Pulmonary artery endothelial cell (primary cell): Measurements from ENCODE around the gene TBL1X. TPM values are rescaled to one million over a fixed set of nuclear protein-coding genes. Genes with fewer than 3 reads are reported as not detected.

ENCODE experiments used
- DNase-seq: peaks from one replicate; pipeline ENCODE4 v3.0.0-alpha.2; 2011; ENCODE audit warnings: low read depth, low spot score
- total RNA-seq: library from RNA; depleted of rRNA; stranded (reverse); fragments of >200 nt; gene quantifications from 2 replicates; pipeline ENCODE4 v1.2.3, GENCODE V29; 2014

Gene TBL1X
- total RNA-seq, 1 donor from 2014 or later, result 14.0 TPM

GRCh38 chrX:9578083-9578779 is 113.4 kb downstream of the TBL1X start:
- no peak for DNase-seq

GRCh38 chrX:9581771-9582385 is 117.0 kb downstream of the TBL1X start:
- no peak for DNase-seq

DNA sequence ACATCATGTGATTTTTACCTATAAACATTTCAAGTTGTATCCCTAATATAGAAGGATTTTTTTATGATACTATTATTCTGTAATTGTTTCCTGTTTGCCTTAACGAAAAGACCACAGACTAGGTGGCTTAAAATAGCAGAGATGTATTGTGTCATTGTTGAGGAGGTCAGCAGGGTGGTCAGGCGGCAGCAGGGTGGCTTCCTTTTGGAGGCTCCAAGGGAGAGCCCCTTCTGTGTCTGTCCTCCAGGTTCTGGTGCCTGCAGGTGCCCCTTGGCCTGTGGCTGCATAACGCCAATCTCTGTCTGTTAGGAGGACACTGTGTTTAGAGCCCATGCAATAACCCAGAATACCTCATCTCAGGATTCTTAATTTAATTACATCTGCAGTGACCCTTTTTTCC is 118.1 kb downstream of the TBL1X start:
- DNase-seq, result no peak

- DNase-seq, result no peak
Measured at GRCh38 chrX:9586992-9587392, 122.1 kb downstream of the TBL1X start.

DNA sequence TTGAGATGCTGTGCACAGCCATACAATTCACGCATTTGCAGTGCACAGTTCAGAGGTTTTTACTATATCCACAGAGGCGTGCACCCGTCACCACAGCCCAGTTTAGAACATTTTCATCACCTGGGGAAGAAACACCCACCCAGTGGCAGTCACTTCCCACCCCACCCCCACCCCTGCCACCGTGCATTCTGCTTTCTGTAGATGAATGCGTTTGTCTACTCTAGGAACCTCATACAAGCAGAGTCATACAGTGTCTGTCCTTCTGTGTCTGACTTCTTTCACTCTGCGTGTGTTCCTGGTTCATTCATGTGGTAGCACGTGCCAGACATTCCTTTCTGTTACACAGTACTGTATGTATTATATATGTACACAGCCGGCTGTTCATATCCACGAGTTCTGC is 122.8 kb downstream of the TBL1X start:
- DNase-seq, result no peak

- no peak for DNase-seq
Measured at GRCh38 chrX:9591496-9591895, 126.6 kb downstream of the TBL1X start.

DNA sequence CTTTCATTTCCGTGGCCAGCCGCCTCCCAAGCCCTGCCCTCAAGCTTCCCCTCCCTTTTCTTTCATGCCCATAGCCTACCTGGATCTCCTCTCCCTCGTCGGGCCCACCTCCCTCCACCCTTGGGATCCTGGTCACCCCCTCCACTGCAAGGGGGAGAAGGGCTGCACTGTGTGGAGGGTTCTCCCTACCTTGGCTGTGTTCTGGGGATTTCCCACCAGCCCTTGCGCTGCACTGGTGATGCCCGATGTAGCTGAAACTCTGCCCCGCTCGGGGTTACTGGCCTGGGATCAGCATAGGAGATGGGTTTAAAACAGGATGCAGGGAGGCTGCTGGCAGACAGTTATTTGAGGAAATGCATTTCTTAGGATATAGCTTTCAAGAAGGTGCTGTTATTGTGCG is 128.9 kb downstream of the TBL1X start:
- no peak for DNase-seq

GRCh38 chrX:9595174-9595573 is 130.3 kb downstream of the TBL1X start:
- DNase-seq, result no peak

GRCh38 chrX:9596837-9597236 is 132.0 kb downstream of the TBL1X start:
- no peak for DNase-seq

GRCh38 chrX:9597361-9598035 is 132.6 kb downstream of the TBL1X start:
- DNase-seq, result no peak

- no peak for DNase-seq
Measured at GRCh38 chrX:9598344-9598743, 133.5 kb downstream of the TBL1X start.

DNA sequence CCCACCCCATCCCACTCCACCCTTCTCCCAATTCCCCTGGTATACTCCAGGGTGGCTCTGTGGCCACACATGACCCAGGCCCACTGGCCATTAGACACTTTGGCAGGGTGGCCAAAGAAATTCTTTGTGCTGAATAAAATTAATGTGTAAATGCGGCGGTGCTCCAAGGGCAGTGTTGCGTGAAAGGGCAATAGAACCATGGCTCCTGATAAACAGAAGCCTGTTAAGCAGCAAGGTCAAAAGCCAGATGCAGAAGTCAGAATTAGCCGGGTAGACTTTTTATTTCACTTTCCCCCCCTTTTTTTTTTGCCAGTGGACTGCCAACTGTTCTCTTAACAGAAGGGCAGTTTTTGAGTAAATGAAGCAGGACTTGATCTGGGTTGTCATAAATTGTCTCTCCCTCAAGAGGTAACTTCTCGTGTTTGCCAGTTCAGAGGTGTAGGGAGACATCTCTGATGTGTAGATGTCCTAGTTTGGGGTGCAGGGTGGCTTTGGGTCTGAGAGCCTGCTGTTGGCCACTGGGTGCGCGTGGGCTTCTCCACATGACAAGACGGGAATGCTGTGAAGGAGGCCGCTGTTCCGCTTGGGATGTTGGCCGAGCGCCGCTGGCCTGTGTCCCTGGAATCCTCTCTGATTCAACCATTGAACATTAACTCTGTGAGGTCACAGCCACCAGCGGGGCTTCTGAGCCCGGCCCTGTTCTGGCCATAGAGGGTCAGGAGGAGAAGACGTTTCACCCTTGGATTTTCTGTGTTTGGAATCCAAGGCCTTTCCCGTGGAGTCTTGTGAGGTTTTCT is 139.5 kb downstream of the TBL1X start:
- DNase-seq, result no peak

DNA sequence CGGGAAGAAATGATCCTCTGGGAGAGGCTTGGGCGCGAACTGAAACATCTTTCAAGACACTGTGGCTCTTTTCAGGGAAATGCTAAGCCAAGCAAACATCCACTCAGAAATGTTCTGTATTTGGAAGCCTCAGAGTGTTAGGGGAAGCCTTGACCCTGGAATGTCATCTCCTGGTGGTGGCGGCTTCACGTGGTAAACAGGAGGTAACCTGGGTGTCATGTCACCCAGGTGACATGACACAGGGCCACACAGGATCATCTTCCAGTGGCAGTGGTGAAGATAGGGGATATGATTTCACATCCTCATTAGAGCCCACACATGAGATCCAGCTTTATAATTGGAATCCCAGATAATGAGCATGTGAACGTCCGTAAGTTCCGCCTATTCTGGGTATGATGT is 140.0 kb downstream of the TBL1X start:
- DNase-seq, result no peak

GRCh38 chrX:9605484-9605883 is 140.6 kb downstream of the TBL1X start:
- no peak for DNase-seq

DNA sequence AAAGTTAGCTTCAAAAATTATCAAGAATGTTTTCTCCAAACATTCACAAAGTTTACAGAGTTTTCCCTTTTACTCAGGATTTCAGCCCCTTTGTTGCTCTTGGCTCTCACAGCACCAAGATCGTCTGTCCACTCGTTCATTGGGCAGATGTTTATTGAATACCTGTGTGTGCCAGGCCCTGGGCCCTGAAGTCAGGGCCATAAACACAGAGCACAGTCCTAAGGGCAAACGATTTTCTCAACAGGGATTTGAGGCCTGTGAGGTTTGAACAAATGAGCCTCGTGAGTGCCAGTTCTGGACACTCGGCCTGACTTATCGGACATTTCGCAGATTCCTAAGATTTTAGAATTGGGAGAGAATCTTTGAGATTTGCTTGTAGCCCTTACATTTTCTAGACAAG is 142.1 kb downstream of the TBL1X start:
- DNase-seq, result no peak

GRCh38 chrX:9609499-9609898 is 144.6 kb downstream of the TBL1X start:
- DNase-seq, result no peak

GRCh38 chrX:9609987-9610386 is 145.1 kb downstream of the TBL1X start:
- DNase-seq, result no peak

- DNase-seq, result no peak
Measured at GRCh38 chrX:9610771-9611392, 146.0 kb downstream of the TBL1X start.

- DNase-seq, result no peak
Measured at GRCh38 chrX:9611436-9612145, 146.7 kb downstream of the TBL1X start.

DNA sequence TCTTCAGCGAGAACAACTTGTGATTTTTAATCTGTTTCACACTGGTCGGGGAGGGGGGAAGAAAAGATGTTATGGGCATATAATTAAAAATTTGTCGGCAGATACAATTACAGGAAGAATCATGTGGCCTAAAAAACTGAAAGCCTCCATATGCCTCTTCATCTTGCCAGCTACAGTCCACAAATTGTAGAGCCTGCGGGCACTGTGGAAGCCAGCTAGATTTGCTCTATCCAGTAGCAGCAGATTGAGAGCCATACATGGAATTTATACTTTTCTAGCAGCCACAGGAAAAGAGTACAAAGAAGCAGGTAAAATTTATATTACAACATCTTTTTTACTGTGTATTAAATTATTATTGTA is 147.3 kb downstream of the TBL1X start:
- no peak for DNase-seq

GRCh38 chrX:9614016-9614415 is 149.2 kb downstream of the TBL1X start:
- DNase-seq, result no peak
